ENCODE data around the gene DSCAM. TPM values are rescaled to one million over a fixed set of nuclear protein-coding genes. Genes with fewer than 3 reads are reported as not detected.

DSCAM gene
- polyA plus RNA-seq, 3 donors: not detected

DNA sequence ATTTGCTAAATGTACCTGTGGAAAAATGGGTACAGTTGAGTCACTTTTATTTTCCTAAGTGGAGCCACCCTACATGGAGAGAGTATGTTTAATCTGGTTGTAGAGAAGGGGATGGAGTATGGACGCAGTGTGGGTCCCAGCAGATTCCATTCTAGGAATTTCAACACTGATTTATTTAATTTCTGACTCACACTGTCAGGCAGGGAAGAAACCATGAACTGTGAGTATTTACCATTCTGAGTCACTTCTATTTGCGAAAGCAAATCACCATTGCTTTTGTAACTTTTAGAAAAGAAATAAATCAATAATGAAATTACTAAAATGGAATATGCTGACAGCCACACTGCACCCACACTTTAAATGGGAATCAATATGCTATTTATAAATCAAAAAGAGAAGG is 339.0 kb downstream of the DSCAM start:
- Mint-ChIP-seq H3K4me1 (no peaks in the 10 kb centered on the region), H3K36me3 (no peaks in the 10 kb centered on the region), H3K4me3 (no peak overlapping the region), H3K27me3 (ENCODE audit: low read depth in 3 of 3) (no peaks in the 10 kb centered on the region), H3K27ac (no peak overlapping the region), H3K9me3 (peaks cover 0 to 5% (median 1%) of the 10 kb centered on the region in 7 donors)
- no CpG with 5 or more reads among the region's 2 CpGs for WGBS (ENCODE audit: insufficient coverage)
- Histone ChIP-seq H3K4me3 (replicated peaks in 1 of 3; ENCODE audit: low read depth in 2 of 3, low read length in 3 of 3) (no peak overlapping the region), H3K79me2 (ENCODE audit: insufficient read depth, low read length) (no peaks in the 10 kb centered on the region), H3K9ac (ENCODE audit: insufficient read depth, low read length, poor library complexity, severe bottlenecking) (no peak overlapping the region), H3K27me3 (ENCODE audit: control insufficient read depth in 2 of 2, insufficient read depth in 2 of 2, low read length in 2 of 2) (no peaks in the 10 kb centered on the region), H3K9me3 (replicated peaks in 1 of 2; ENCODE audit: control insufficient read depth in 1 of 2, insufficient read depth in 1 of 2, low read length in 2 of 2) (peaks cover 0 to 2% of the 10 kb centered on the region in 2 donors), H3K4me2 (replicated peaks; ENCODE audit: extremely low read depth, low read length, poor library complexity, severe bottlenecking) (no peak overlapping the region), H4K20me1 (ENCODE audit: insufficient read depth, low read length) (no peaks in the 10 kb centered on the region), H3K36me3 (replicated peaks in 1 of 2; ENCODE audit: control insufficient read depth in 1 of 2, insufficient read depth in 2 of 2, low read length in 2 of 2) (no peaks in the 10 kb centered on the region), H2AFZ (ENCODE audit: insufficient read depth, low read depth, low read length, poor library complexity, severe bottlenecking) (no peak overlapping the region), H3K27ac (ENCODE audit: low read depth in 1 of 2, low read length in 2 of 2) (no peak overlapping the region), H3K4me1 (ENCODE audit: control insufficient read depth in 1 of 2, insufficient read depth in 2 of 2, low read length in 2 of 2) (no peaks in the 10 kb centered on the region)
- TF ChIP-seq, protein P1, sequence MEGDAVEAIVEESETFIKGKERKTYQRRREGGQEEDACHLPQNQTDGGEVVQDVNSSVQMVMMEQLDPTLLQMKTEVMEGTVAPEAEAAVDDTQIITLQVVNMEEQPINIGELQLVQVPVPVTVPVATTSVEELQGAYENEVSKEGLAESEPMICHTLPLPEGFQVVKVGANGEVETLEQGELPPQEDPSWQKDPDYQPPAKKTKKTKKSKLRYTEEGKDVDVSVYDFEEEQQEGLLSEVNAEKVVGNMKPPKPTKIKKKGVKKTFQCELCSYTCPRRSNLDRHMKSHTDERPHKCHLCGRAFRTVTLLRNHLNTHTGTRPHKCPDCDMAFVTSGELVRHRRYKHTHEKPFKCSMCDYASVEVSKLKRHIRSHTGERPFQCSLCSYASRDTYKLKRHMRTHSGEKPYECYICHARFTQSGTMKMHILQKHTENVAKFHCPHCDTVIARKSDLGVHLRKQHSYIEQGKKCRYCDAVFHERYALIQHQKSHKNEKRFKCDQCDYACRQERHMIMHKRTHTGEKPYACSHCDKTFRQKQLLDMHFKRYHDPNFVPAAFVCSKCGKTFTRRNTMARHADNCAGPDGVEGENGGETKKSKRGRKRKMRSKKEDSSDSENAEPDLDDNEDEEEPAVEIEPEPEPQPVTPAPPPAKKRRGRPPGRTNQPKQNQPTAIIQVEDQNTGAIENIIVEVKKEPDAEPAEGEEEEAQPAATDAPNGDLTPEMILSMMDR (IDR thresholded peaks at IDR 0.05): no peak
- DNase-seq: no peak
- intact Hi-C loops (cut with micrococcal nuclease): no loop called here

DNA sequence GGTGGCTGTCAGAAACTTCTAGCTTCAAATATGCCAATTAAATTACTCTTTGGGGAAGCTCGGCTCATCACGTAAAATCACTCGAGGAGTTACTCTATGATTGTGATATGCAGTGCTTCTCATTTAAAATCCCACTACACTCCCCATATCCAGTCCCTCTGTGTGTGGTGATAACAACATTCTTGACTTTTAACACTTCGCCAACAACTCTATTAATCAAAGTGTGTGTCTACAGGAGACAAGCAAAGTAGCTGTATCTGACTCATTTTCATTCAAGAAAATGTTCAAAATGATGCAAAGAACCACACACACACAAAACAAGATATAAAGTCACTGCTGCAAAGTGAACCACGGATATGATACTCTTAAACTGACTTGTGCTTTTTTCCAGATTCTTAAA is 341.3 kb downstream of the DSCAM start:
- intact Hi-C loops (cut with micrococcal nuclease): no loop called here
- Mint-ChIP-seq H3K9me3 (peaks cover 0 to 5% (median 0%) of the 10 kb centered on the region in 7 donors), H3K27me3 (ENCODE audit: low read depth in 3 of 3) (peaks cover 0 to under 1% (median 0%) of the 10 kb centered on the region in 3 donors), H3K4me1 (no peaks in the 10 kb centered on the region), H3K27ac (no peak overlapping the region), H3K4me3 (no peak overlapping the region), H3K36me3 (no peaks in the 10 kb centered on the region)
- Histone ChIP-seq H2AFZ (ENCODE audit: insufficient read depth, low read depth, low read length, poor library complexity, severe bottlenecking) (no peak overlapping the region), H3K36me3 (replicated peaks in 1 of 2; ENCODE audit: control insufficient read depth in 1 of 2, insufficient read depth in 2 of 2, low read length in 2 of 2) (no peaks in the 10 kb centered on the region), H3K27me3 (ENCODE audit: control insufficient read depth in 2 of 2, insufficient read depth in 2 of 2, low read length in 2 of 2) (no peaks in the 10 kb centered on the region), H4K20me1 (ENCODE audit: insufficient read depth, low read length) (no peaks in the 10 kb centered on the region), H3K4me1 (ENCODE audit: control insufficient read depth in 1 of 2, insufficient read depth in 2 of 2, low read length in 2 of 2) (no peaks in the 10 kb centered on the region), H3K79me2 (ENCODE audit: insufficient read depth, low read length) (no peaks in the 10 kb centered on the region), H3K9ac (ENCODE audit: insufficient read depth, low read length, poor library complexity, severe bottlenecking) (no peak overlapping the region), H3K27ac (ENCODE audit: low read depth in 1 of 2, low read length in 2 of 2) (no peak overlapping the region), H3K9me3 (replicated peaks in 1 of 2; ENCODE audit: control insufficient read depth in 1 of 2, insufficient read depth in 1 of 2, low read length in 2 of 2) (no peaks in the 10 kb centered on the region), H3K4me3 (replicated peaks in 1 of 3; ENCODE audit: low read depth in 2 of 3, low read length in 3 of 3) (no peak overlapping the region), H3K4me2 (replicated peaks; ENCODE audit: extremely low read depth, low read length, poor library complexity, severe bottlenecking) (no peak overlapping the region)
- no CpG with 5 or more reads among the region's 5 CpGs for WGBS (ENCODE audit: insufficient coverage)
- TF ChIP-seq, protein P1 (IDR thresholded peaks at IDR 0.05): no peak
- DNase-seq: no peak
